HepG2 (cell line): ENCODE results near the gene ZFR2. TPM values are rescaled to one million over a fixed set of nuclear protein-coding genes. Genes with fewer than 3 reads are reported as not detected.

Experiments used
- ATAC-seq: fragments of 200-7000 bp; cut with Tn5 transposase; 3 replicates; pipeline ENCODE4 v1.9.1; 2020; ENCODE audit warnings: mild to moderate bottlenecking, moderate library complexity
- BruUV-seq: library from RNA; stranded (reverse); fragments of 400-500 nt; replicated peaks from 2 replicates; lab custom pipeline; 2021; lab: Mats Ljungman, UMichigan
- CTCF ChIA-PET: fragments of 300-600 bp; formaldehyde crosslinking; extraction: SDS; loops from one replicate; lab custom pipeline; 2021; ENCODE audit warnings: low total read pairs, inconsistent platforms, low intra/inter-chr PET ratio; lab: Yijun Ruan, JAX
- POLR2A ChIA-PET: fragments of 350-600 bp; sonication (Branson Sonifier 250); formaldehyde crosslinking; loops from one replicate; lab custom pipeline; 2020; ENCODE audit warnings: antibody characterized with exemption, inconsistent platforms; lab: Yijun Ruan, JAX
- DNase-seq: peaks from one replicate; pipeline ENCODE4 v3.0.0-alpha.2; 2015; ENCODE audit warnings: low spot score
- FAIRE-seq: peaks from 3 replicates; lab custom pipeline; 2011; peaks lifted over from hg19 to GRCh38; lab: Jason Lieb, UNC
- H2AFZ ChIP-seq: one replicate; pipeline ENCODE4 v1.6.1; 2011; ENCODE audit warnings: low read length, inconsistent platforms
- H3K27ac ChIP-seq: fragments of 300-600 bp; 3 replicates; pipeline ENCODE4 v1.8.0; 2011; ENCODE audit warnings: mixed run types, mild to moderate bottlenecking, mixed read lengths, low read length, inconsistent platforms; ENCODE audit not compliant: insufficient read depth; ENCODE audit errors: extremely low read length
- H3K27me3 ChIP-seq, 2 experiments: fragments of 200-600 bp in 1 of 2; 2 replicates in 1 of 2; 3 replicates in 1 of 2; pipeline versions ENCODE4 v1.6.0 to v1.8.0; 2011; ENCODE audit warnings: low read length in 2 of 2, mild to moderate bottlenecking in 2 of 2, moderate library complexity in 2 of 2, inconsistent platforms in 1 of 2; ENCODE audit not compliant: insufficient read depth in 2 of 2, control insufficient read depth in 1 of 2
- H3K36me3 ChIP-seq, 2 experiments: fragments of 200-600 bp in 1 of 2; replicated peaks in 1 of 2; 2 replicates in 1 of 2; 3 replicates in 1 of 2; pipeline versions ENCODE4 v1.5.1 to v1.8.0; 2011; ENCODE audit warnings: low read length in 2 of 2, inconsistent platforms in 1 of 2; ENCODE audit not compliant: insufficient read depth in 2 of 2, control insufficient read depth in 1 of 2
- H3K4me1 ChIP-seq: 2 replicates; pipeline ENCODE4 v1.5.1; 2012; ENCODE audit warnings: low read length, inconsistent platforms; ENCODE audit not compliant: insufficient read depth
- H3K4me2 ChIP-seq: 2 replicates; pipeline ENCODE4 v1.6.0; 2011; ENCODE audit warnings: low read depth, low read length, inconsistent platforms
- H3K4me3 ChIP-seq, 3 experiments: fragments of 200-600 bp in 1 of 3; sonication (generic), shearing (Covaris generic) in 1 of 3; replicated peaks in 1 of 3; 2 replicates each; pipeline ENCODE4 v1.5.1; 2011 to 2016; ENCODE audit warnings: low read length in 3 of 3, inconsistent platforms in 2 of 3, low read depth in 2 of 3, mild to moderate bottlenecking in 2 of 3, control low read depth in 1 of 3, mixed read lengths in 1 of 3; ENCODE audit not compliant: insufficient read depth in 1 of 3
- H3K79me2 ChIP-seq: one replicate; pipeline ENCODE4 v1.6.1; 2011; ENCODE audit warnings: low read length, inconsistent platforms; ENCODE audit not compliant: insufficient read depth
- H3K9ac ChIP-seq: 2 replicates; pipeline ENCODE4 v1.6.0; 2011; ENCODE audit warnings: mild to moderate bottlenecking, low read depth, low read length, inconsistent platforms; ENCODE audit not compliant: insufficient read depth
- H3K9me3 ChIP-seq: 2 replicates; pipeline ENCODE4 v1.5.1; 2012; ENCODE audit warnings: mild to moderate bottlenecking, low read length
- H4K20me1 ChIP-seq: 2 replicates; pipeline ENCODE4 v1.6.0; 2011; ENCODE audit warnings: inconsistent platforms, mild to moderate bottlenecking, low read length, moderate library complexity; ENCODE audit not compliant: insufficient read depth
- ASH2L ChIP-seq: fragments of 300-600, 200-600 bp; sonication (generic); IDR thresholded peaks from 2 replicates; pipeline ENCODE4 v1.7.0; 2017; ENCODE audit warnings: low read depth, mild to moderate bottlenecking, moderate library complexity, mixed read lengths, low read length; ENCODE audit not compliant: insufficient read length
- FOXP1 ChIP-seq, 2 experiments: fragments of 450-650 bp in 1 of 2; IDR thresholded peaks; 2 replicates each; pipeline ENCODE4 v1.6.1; 2017 to 2018; ENCODE audit warnings: antibody characterized with exemption in 1 of 2
- U2AF2 ChIP-seq: fragments of 200-400 bp; formaldehyde crosslinking; IDR thresholded peaks from 2 replicates; pipeline ENCODE4 v1.6.1; 2017; ENCODE audit warnings: low read depth, mild to moderate bottlenecking, low read length
- ZMYM2 ChIP-seq: sonication (generic); formaldehyde crosslinking; IDR thresholded peaks from 2 replicates; pipeline ENCODE4 v1.8.0; 2022; ENCODE audit warnings: mild to moderate bottlenecking, missing genetic modification reagents
- WGBS: methylation state at CpG from one replicate; pipeline ENCODE4 v1.1.6; 2017; ENCODE audit warnings: low lambda C conversion rate; 5-methylcytosine and 5-hydroxymethylcytosine counted together
- in situ Hi-C: cut with HindIII; loops from 2 replicates; pipeline ENCODE4 v1.10.0; 2017; ENCODE audit warnings: low pct_unique_long_range_greater_than_20kb; ENCODE audit not compliant: extremely low pct_ligation_motif_present
- intact Hi-C: fragments of 100-400 bp; cut with micrococcal nuclease; formaldehyde crosslinking; loops from one replicate; pipeline ENCODE4 v1.10.0; 2022; ENCODE audit not compliant: unreplicated experiment
- polyA plus RNA-seq, 8 experiments: library from polyadenylated mRNA; depleted of rRNA in 3 of 8; stranded (reverse) in 7 of 8; unstranded in 1 of 8; fragments of >200 nt; fragmentation: Illumina TruSeq in 4 of 8; extraction: Trizol in 4 of 8; gene quantifications; 2 replicates each; pipeline versions ENCODE4 v1.2.1 to v1.2.3, GENCODE V29; 2011 to 2016; ENCODE audit warnings: low read depth in 4 of 8, missing spikeins in 1 of 8, mixed read lengths in 1 of 8; ENCODE audit not compliant: insufficient read depth in 1 of 8
- total RNA-seq, 5 experiments: library from RNA; depleted of rRNA; stranded (reverse); fragments of >200 nt; fragmentation: Illumina TruSeq; extraction: Trizol; gene quantifications; 2 replicates each; pipeline ENCODE4 v1.2.3, GENCODE V29; 2016; ENCODE audit warnings: low read depth in 1 of 5
- TF ChIP-seq, protein P1 (sequence below): sonication (generic); formaldehyde crosslinking; IDR thresholded peaks from 2 replicates; pipeline ENCODE4 v1.8.0; 2022; ENCODE audit warnings: mild to moderate bottlenecking, missing genetic modification reagents, borderline replicate concordance
- TF ChIP-seq, protein P2 (sequence below): sonication (generic); formaldehyde crosslinking; IDR thresholded peaks from 2 replicates; pipeline ENCODE4 v1.4.0; 2020; ENCODE audit warnings: mild to moderate bottlenecking, missing genetic modification reagents

Gene ZFR2
- total and polyA plus RNA-seq, 2 of the 13 experiments (the other 11 are each of a cell fraction or from before 2014, with no cell fraction given) = 0.37 to 0.69 TPM

DNA sequence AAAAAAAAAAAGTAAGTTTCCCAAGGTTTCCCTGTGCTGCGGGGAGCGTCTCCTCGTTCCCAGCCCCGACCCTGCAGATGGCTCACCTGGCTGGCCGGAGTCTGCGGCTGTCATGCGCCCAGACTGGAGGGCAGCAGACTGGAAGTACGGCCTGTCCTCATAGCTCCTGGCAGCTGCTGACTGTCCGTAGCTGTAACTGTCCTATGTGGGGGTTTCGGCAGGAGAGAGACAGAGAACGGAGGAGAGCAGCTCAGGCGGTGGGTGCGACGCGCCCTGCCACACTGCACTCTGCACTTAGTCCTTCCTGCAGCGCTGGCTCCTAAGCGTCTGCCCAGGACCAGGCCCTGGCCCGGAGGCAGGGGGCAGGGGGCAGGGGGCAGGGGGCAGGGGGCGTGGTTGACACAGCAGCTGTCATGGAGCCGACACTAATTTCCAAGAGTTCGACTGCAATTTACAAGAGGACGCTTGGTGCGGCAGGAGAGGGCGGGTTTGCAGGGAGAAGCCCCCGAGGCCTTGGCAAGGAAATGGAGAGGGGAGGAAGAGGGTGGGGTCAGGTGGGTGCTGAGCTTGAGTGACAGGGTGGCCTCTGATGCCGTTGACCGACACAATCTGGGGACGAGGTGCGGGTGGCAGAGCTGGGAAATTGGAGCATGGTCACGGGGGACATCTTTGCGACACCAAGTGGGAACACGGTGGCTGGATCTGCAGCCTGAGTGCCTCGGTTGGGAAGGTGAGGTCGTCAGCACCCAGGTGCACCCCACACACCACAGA is 35.1 kb downstream of the ZFR2 start:
- Histone ChIP-seq H3K9me3 (0 out of 2 replicates have a peak, but pooled peaks cover 7% of the 10 kb centered on the region), H4K20me1 (no peaks in the 10 kb centered on the region), H3K4me1 (no peaks in the 10 kb centered on the region), H3K27ac (no peak overlapping the region), H2AFZ (no peak overlapping the region), H3K9ac (no peak overlapping the region), H3K4me3 (no peak overlapping the region), H3K79me2 (no peaks in the 10 kb centered on the region), H3K4me2 (no peak overlapping the region), H3K27me3 (peaks cover 3 to 20% of the 10 kb centered on the region in 2 experiments; a peak in 4 of 5 replicates), H3K36me3 (no peaks in the 10 kb centered on the region)
- FAIRE-seq = no peak
- DNase-seq = no peak
- CTCF ChIA-PET = no interaction called here
- intact Hi-C loops (no loop called here), in situ Hi-C loops (no loop called here)
- TF ChIP-seq U2AF2 (no peak), ASH2L (no peak), ZMYM2 (CRISPR knock-in tag) (no peak), FOXP1 (IDR thresholded peaks at IDR 0.05) (no peak), FOXP1 (CRISPR knock-in tag; IDR thresholded peaks at IDR 0.05) (no peak)
- TF ChIP-seq, protein P1, sequence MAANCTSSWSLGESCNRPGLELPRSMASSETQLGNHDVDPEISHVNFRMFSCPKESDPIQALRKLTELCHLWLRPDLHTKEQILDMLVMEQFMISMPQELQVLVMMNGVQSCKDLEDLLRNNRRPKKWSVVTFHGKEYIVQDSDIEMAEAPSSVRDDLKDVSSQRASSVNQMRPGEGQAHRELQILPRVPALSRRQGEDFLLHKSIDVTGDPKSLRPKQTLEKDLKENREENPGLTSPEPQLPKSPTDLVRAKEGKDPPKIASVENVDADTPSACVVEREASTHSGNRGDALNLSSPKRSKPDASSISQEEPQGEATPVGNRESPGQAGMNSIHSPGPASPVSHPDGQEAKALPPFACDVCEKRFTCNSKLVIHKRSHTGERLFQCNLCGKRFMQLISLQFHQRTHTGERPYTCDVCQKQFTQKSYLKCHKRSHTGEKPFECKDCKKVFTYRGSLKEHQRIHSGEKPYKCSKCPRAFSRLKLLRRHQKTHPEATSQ (CRISPR knock-in tag) = no peak
- TF ChIP-seq, protein P2, sequence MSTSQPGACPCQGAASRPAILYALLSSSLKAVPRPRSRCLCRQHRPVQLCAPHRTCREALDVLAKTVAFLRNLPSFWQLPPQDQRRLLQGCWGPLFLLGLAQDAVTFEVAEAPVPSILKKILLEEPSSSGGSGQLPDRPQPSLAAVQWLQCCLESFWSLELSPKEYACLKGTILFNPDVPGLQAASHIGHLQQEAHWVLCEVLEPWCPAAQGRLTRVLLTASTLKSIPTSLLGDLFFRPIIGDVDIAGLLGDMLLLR = no peak
- POLR2A ChIA-PET = no interaction called here
- WGBS = 50% methylated on average over 23 of the region's 34 CpGs
- no peak; the same call in 2 of the 3 replicates for ATAC-seq
- no TSS peak for BruUV-seq
